BLaER1 treated with 17β-estradiol and CSF1 and Interleukin-3, amounts not matched to agents 10 nM and 100 nM (cell line): ENCODE results near the gene NMB.

Experiments used
- H3K27ac ChIP-seq, 11 experiments: shearing (Covaris generic); formaldehyde crosslinking; 2 replicates each; pipeline ENCODE4 v1.8.1; 2022
- H3K27me3 ChIP-seq, 11 experiments: shearing (Covaris generic); formaldehyde crosslinking; 2 replicates each; pipeline ENCODE4 v1.8.1; 2022
- H3K36me3 ChIP-seq, 11 experiments: shearing (Covaris generic); formaldehyde crosslinking; 2 replicates each; pipeline ENCODE4 v1.8.1; 2022
- H3K4me1 ChIP-seq, 10 experiments: shearing (Covaris generic); formaldehyde crosslinking; 2 replicates each; pipeline ENCODE4 v1.8.1; 2022
- H3K4me2 ChIP-seq, 11 experiments: shearing (Covaris generic); formaldehyde crosslinking; 2 replicates each; pipeline ENCODE4 v1.8.1; 2022
- H3K4me3 ChIP-seq, 10 experiments: shearing (Covaris generic); formaldehyde crosslinking; 2 replicates each; pipeline ENCODE4 v1.8.1; 2022
- H3K9ac ChIP-seq, 11 experiments: shearing (Covaris generic); formaldehyde crosslinking; 2 replicates each; pipeline ENCODE4 v1.8.1; 2022
- H3K9me3 ChIP-seq, 11 experiments: shearing (Covaris generic); formaldehyde crosslinking; replicated peaks in 1 of 11; 2 replicates each; pipeline ENCODE4 v1.8.1; 2022
- H4K20me1 ChIP-seq, 11 experiments: shearing (Covaris generic); formaldehyde crosslinking; 2 replicates each; pipeline ENCODE4 v1.8.1; 2022
- Cebpa-rat ChIP-seq, 11 experiments: shearing (Covaris generic); IDR thresholded peaks; 2 replicates each; pipeline ENCODE4 v1.8.1; 2022

The NMB gene

DNA sequence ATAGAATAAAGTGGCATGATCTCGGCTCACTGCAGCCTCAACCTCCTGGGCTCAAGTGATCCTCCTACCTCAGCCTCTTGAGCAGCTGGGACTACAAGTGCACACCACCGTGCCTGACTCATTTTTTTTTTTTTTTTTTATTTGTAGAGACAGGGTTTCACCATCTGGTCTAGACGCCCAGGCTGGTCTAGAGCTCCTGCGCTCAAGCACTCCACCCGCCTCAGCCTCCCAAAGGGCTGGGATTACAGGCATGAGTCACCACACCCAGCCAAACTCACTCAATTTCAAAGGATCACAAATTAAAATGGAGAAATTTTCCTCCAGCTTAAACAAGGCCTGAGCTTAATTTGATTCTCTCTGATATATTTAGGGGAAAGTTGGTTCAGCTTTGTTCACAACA, 27.3 kb upstream of the NMB start:
- no peak overlapping the region for H3K4me3 ChIP-seq
- H3K27ac ChIP-seq: peak overlapping the region in 2 of 11 experiments; percentile 27 to 41; a peak in 2 of 22 replicates
- H3K9ac ChIP-seq: peak overlapping the region in 1 of 11 experiments; percentile 5; a peak in 1 of 22 replicates
- peaks cover 0 to 61% (median 21%) of the 10 kb centered on the region in 10 experiments; a peak in 15 of 20 replicates for H3K4me1 ChIP-seq
- H4K20me1 ChIP-seq: peaks cover 0 to 41% (median 0%) of the 10 kb centered on the region in 11 experiments; a peak in 7 of 22 replicates
- no peak for TF ChIP-seq Cebpa-rat (IDR thresholded peaks at IDR 0.05)
- peaks cover 67 to 100% (median 92%) of the 10 kb centered on the region in 11 experiments for H3K36me3 ChIP-seq
- peaks cover 0 to 8% (median 5%) of the 10 kb centered on the region in 11 experiments; a peak in 14 of 22 replicates for H3K9me3 ChIP-seq
- peak overlapping the region in 3 of 11 experiments; percentile 4 to 52 (median 35); a peak in 4 of 22 replicates for H3K4me2 ChIP-seq
- H3K27me3 ChIP-seq: no peaks in the 10 kb centered on the region

DNA sequence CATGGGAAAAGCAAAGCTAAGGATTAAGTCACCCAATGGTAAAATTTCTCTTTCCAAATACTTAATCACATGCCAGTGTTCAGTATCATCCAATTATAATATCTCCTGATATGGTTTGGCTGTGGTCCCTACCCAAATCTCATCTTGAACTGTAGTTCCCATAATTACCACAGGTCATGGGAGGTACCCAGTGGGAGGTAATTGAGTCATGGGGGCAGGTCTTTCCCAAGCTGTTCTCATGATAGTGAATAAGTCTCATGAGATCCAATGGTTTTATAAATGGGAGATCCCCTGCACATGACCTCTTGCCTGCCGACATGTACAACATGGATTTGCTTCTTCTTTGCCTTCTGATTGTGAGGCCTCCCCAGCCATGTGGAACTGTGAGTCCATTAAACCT, 26.1 kb upstream of the NMB start:
- Histone ChIP-seq H3K36me3 (peaks cover 69 to 100% (median 93%) of the 10 kb centered on the region in 11 experiments), H3K9ac (no peak overlapping the region), H3K4me3 (no peak overlapping the region), H3K4me2 (peak overlapping the region in 2 of 11 experiments; percentile 52 to 59; a peak in 4 of 22 replicates), H4K20me1 (peaks cover 0 to 35% (median 0%) of the 10 kb centered on the region in 11 experiments; a peak in 5 of 22 replicates), H3K27ac (peak overlapping the region in 2 of 11 experiments; percentile 27 to 69; a peak in 3 of 22 replicates), H3K4me1 (peaks cover 0 to 61% (median 21%) of the 10 kb centered on the region in 10 experiments; a peak in 15 of 20 replicates), H3K27me3 (no peaks in the 10 kb centered on the region), H3K9me3 (no peaks in the 10 kb centered on the region)
- no peak for TF ChIP-seq Cebpa-rat (IDR thresholded peaks at IDR 0.05)

DNA sequence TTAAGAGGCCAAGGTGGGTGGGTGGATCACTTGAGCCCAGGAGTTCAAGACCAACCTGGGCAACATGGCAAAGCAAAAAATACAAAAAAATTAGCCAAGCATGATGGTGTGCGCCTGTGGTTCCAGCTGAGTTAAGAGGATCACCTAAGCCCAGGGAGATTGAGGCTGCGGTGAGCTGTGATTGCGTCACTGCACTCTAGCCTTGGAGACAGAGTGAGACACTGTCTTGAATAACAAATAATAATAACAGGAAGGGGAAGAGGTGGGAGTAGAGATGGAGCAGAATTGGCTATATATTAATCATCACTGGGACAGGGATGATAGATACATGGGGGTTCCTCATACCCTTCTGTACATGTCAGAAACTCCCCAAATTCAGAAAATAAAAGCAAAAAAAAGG, 23.8 kb upstream of the NMB start:
- Histone ChIP-seq H3K9ac (peak overlapping the region in 1 of 11 experiments; percentile 25; a peak in 1 of 22 replicates), H4K20me1 (peaks cover 0 to 20% (median 0%) of the 10 kb centered on the region in 11 experiments; a peak in 4 of 22 replicates), H3K27ac (peak overlapping the region in 5 of 11 experiments; percentile 6 to 69 (median 42); a peak in 6 of 22 replicates), H3K4me3 (0 out of 20 replicates have a peak overlapping the region, but pooled peaks of 1 of the 10 experiments have one; percentile 3), H3K9me3 (no peaks in the 10 kb centered on the region), H3K4me1 (peaks cover 0 to 59% (median 20%) of the 10 kb centered on the region in 10 experiments; a peak in 15 of 20 replicates), H3K27me3 (no peaks in the 10 kb centered on the region), H3K36me3 (peaks cover 72 to 97% (median 92%) of the 10 kb centered on the region in 11 experiments), H3K4me2 (peak overlapping the region in 9 of 11 experiments; percentile 0 to 63 (median 48); a peak in 14 of 22 replicates)
- peak in 8 of 11 experiments; percentile 38 to 74 (median 58); a peak in 10 of 22 replicates for TF ChIP-seq Cebpa-rat (IDR thresholded peaks at IDR 0.05)

DNA sequence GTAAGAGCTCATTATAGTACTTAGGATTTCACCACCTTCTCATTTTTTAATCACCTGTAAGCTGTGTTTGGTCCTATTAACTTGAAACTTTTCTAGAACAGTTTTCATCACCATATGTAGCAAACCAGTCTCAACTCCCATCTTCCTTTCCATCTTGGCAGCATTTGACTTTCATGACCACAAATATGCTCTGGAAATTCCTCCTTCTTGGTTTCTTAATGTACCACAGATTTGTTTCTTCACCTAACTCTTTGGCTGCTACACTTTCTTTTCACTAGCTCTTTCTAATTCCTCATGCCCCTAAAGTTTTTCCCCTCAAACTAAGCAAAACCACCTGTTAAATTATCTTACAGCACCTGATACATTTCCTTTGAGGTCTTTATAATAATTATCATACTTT, 13.2 kb upstream of the NMB start:
- Histone ChIP-seq H3K27ac (no peak overlapping the region), H3K4me3 (no peak overlapping the region), H3K9ac (no peak overlapping the region), H4K20me1 (peaks cover 0 to 9% (median 0%) of the 10 kb centered on the region in 11 experiments; a peak in 3 of 22 replicates), H3K27me3 (no peaks in the 10 kb centered on the region), H3K4me1 (peaks cover 0 to 13% (median under 1%) of the 10 kb centered on the region in 10 experiments; a peak in 8 of 20 replicates), H3K4me2 (no peak overlapping the region), H3K9me3 (0 out of 22 replicates have a peak, but pooled peaks cover 0 to 6% (median 0%) of the 10 kb centered on the region in 11 experiments), H3K36me3 (peaks cover 78 to 91% (median 85%) of the 10 kb centered on the region in 11 experiments)
- TF ChIP-seq Cebpa-rat (IDR thresholded peaks at IDR 0.05): no peak

DNA sequence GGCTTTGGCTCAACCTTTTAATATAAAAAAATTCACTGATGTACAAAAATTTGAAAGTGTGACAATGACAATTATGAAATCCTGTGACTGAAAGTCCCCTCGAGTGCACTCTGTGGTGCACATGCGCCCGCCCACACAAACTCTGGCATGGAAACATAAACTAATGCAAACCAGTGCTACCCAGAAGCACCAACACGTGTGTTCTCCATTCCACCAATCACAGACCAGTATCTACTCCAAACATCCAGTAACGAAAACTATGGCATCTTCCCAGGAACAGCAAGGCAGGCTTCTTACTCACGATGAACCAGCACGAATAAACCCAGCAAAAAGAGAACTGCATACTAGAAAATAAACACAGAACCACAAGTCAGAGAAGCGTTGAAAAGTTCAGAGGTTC, 11.7 kb upstream of the NMB start:
- H3K9ac ChIP-seq: no peak overlapping the region
- no peak overlapping the region for H3K4me3 ChIP-seq
- H3K27ac ChIP-seq: no peak overlapping the region
- H3K27me3 ChIP-seq: no peaks in the 10 kb centered on the region
- no peak overlapping the region for H3K4me2 ChIP-seq
- TF ChIP-seq Cebpa-rat (IDR thresholded peaks at IDR 0.05): no peak
- H3K36me3 ChIP-seq: peaks cover 82 to 91% (median 88%) of the 10 kb centered on the region in 11 experiments
- H3K9me3 ChIP-seq: 0 out of 22 replicates have a peak, but pooled peaks cover 0 to 6% (median 0%) of the 10 kb centered on the region in 11 experiments
- H4K20me1 ChIP-seq: peaks cover 0 to 9% (median 0%) of the 10 kb centered on the region in 11 experiments; a peak in 2 of 22 replicates
- no peaks in the 10 kb centered on the region for H3K4me1 ChIP-seq

DNA sequence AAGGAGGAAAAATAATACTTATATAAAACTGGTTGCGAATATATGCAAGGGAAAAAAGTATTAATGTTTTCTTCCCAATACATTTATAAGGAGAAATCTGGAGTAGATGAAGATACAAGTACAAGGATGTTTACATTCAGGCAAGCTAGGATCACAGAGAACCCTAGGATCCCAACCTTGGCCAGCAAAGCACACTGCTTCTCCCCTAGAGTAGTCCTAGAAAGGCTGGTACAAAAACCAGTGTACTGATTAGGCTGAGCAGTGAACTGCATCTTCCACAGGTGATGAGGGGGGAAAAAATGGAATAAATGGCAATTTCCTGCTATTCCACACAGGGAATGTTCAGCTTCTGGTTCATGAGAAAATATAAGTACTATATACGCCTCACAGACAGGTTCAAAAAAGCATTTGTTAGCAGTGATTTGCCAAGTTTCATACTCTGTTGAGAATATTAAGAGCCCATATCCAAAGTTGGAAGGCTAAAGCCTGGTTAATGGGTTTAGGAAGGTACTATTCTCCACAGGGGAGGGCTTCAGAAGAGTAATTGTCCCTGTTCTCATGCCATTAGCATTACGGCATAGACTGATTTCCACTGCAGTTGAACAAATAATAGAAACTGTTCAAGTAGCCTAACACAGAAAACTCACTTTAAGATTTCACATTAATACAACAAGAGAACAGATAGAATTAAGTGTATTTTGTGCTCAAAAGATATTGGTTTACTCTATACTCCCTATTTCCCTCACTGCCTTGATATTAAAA, 10.4 kb upstream of the NMB start:
- H3K9ac ChIP-seq: no peak overlapping the region
- TF ChIP-seq Cebpa-rat (IDR thresholded peaks at IDR 0.05): no peak
- H3K4me1 ChIP-seq: no peaks in the 10 kb centered on the region
- H3K27ac ChIP-seq: no peak overlapping the region
- H3K36me3 ChIP-seq: peaks cover 74 to 91% (median 81%) of the 10 kb centered on the region in 11 experiments
- no peak overlapping the region for H3K4me2 ChIP-seq
- H3K4me3 ChIP-seq: no peak overlapping the region
- 0 out of 22 replicates have a peak, but pooled peaks cover 0 to under 1% (median 0%) of the 10 kb centered on the region in 11 experiments for H3K9me3 ChIP-seq
- peaks cover 0 to 9% (median 0%) of the 10 kb centered on the region in 11 experiments; a peak in 1 of 22 replicates for H4K20me1 ChIP-seq
- no peaks in the 10 kb centered on the region for H3K27me3 ChIP-seq

DNA sequence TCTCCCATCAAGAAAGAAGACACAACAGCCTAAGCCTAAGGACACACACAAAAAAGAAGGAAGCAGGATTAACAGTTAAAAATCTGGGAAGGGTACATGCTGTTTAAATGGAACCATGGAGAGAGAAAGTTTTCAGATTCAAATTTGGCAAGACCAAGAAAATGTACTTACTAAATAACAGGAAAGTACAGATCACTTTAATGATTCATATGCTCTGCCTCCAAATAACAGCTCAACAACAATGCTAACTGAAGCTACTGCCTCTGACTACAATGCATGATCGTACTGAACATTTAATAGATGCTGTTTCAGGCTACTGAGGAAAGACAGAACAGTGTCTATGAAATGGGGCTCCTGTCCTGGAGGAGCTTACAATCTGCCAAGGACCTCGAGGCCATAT, 8.4 kb upstream of the NMB start:
- no peak for TF ChIP-seq Cebpa-rat (IDR thresholded peaks at IDR 0.05)
- no peaks in the 10 kb centered on the region for H3K9me3 ChIP-seq
- H3K27ac ChIP-seq: no peak overlapping the region
- peaks cover 0 to 9% (median 0%) of the 10 kb centered on the region in 11 experiments; a peak in 1 of 22 replicates for H4K20me1 ChIP-seq
- H3K9ac ChIP-seq: no peak overlapping the region
- H3K4me1 ChIP-seq: no peaks in the 10 kb centered on the region
- no peak overlapping the region for H3K4me3 ChIP-seq
- no peaks in the 10 kb centered on the region for H3K27me3 ChIP-seq
- H3K4me2 ChIP-seq: no peak overlapping the region
- H3K36me3 ChIP-seq: peaks cover 66 to 96% (median 73%) of the 10 kb centered on the region in 11 experiments

DNA sequence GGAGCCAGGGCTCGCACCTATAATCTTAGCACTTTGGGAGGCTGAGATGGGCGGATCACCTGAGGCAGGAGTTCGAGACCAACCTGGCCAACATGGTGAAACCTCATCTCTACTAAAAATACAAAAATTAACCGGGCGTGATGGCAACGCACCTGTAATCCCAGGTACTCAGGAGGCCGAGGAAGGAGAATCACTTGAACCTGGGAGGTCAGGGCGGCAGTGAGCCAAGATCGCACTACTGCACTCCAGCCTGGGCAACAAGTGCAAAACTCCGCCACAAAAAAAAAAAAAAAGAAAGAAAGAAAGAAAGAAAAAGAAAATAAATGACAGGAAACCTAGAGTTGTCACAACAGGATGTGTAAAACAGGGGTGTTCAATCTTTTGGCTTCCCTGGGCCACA, 3.0 kb upstream of the NMB start:
- Histone ChIP-seq H3K9me3 (no peaks in the 10 kb centered on the region), H3K36me3 (peaks cover 14 to 47% (median 20%) of the 10 kb centered on the region in 11 experiments; a peak in 21 of 22 replicates), H3K27me3 (no peaks in the 10 kb centered on the region), H4K20me1 (peaks cover 0 to 13% (median 0%) of the 10 kb centered on the region in 11 experiments; a peak in 3 of 22 replicates), H3K27ac (no peak overlapping the region), H3K4me3 (no peak overlapping the region), H3K4me2 (no peak overlapping the region), H3K4me1 (peaks cover 35 to 43% (median 38%) of the 10 kb centered on the region in 10 experiments), H3K9ac (no peak overlapping the region)
- TF ChIP-seq Cebpa-rat (IDR thresholded peaks at IDR 0.05): no peak
